ENCODE measurements around the gene GJC1.

DNA sequence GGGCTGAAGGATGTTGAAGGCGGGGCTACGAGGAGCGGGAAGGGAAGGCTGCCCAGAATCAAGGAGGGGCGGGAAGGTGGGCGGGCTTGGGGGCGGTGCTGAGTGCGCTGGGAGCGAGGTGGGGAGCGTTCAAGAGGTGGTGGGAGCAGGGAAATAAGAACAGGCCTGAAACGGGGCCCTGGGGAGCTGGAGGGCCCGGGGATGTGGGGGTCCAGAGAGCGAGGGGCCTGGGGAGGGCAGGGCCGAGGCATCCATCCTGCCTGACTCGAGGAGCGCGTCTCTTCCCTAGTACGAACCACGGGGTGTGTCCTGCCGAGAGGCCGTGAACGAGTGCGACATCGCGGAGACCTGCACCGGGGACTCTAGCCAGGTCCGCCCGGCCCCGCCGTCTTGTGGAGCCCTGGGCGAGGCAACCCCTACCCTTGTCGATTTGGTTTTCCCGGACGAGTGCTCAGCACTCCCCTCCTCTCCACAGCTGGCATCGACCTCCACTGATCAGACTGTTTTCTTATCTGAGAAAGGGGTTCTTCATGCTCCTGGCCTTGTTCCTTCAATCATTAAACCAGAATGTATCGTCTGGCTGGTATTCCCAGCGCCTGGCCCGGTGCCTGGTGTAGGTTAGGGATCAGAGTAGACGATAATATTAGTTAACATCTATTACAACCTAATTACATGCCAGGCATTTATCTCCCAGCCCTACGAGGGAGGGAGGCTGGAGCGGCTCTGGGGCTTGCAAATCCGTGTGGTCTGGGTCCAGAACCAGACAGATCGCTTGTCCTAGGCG, 54.1 kb downstream of the GJC1 start:
- no peak for TF ChIP-seq CTCF (IDR thresholded peaks at IDR 0.05 in 4 of 5, conservative IDR thresholded peaks at IDR 0.05 in 1 of 5)
- TF ChIP-seq POLR2A (IDR thresholded peaks at IDR 0.05) = no peak

Data from gastrocnemius medialis (tissue), 4 donors.